Measurements from ENCODE around the gene GPD2. TPM values are rescaled to one million over a fixed set of nuclear protein-coding genes. Genes with fewer than 3 reads are reported as not detected.

GPD2 gene
- total and polyA plus RNA-seq, 10 of the 15 experiments (the other 5 are each of a cell fraction or from before 2014, with no cell fraction given) = 10.0 to 73.5 (median 43.4) TPM

GRCh38 chr2:156430980-156431358 lies 5.2 kb upstream of the GPD2 start:
- CTCF ChIA-PET = interaction anchor here (0.6 to 4.0 kb wide), 7 partner anchors 11 to 158 kb away, joined by 3 to 25 read pairs (median 6); no protein-coding TSS in a partner anchor
- TF ChIP-seq CHD1 (IDR thresholded peaks at IDR 0.05; ENCODE audit: low read depth, low read length) (no peak), SUPT20H (IDR thresholded peaks at IDR 0.05; ENCODE audit: borderline replicate concordance, control insufficient read depth, low read depth, low read length) (no peak), HDAC2 (IDR thresholded peaks at IDR 0.05) (no peak), ZSCAN29 (IDR thresholded peaks at IDR 0.05) (no peak), MEF2A (IDR thresholded peaks at IDR 0.05; ENCODE audit: insufficient read depth, low read depth, low read length) (0 out of 2 replicates have a peak, but pooled peaks have one; percentile 58), EP300 (IDR thresholded peaks at IDR 0.05; ENCODE audit: borderline replicate concordance in 1 of 2, control insufficient read depth in 1 of 2, low read depth in 2 of 2, low read length in 2 of 2) (peak; percentile 39 to 62; a peak in 2 of 4 replicates), TCF7 (IDR thresholded peaks at IDR 0.05; ENCODE audit: borderline replicate concordance) (0 out of 2 replicates have a peak, but pooled peaks have one; percentile 20), BACH1 (IDR thresholded peaks at IDR 0.05; ENCODE audit: borderline replicate concordance) (peak; percentile 99), NRF1 (conservative IDR thresholded peaks at IDR 0.05; ENCODE audit: low read depth, low read length) (no peak), MTA3 (IDR thresholded peaks at IDR 0.05; ENCODE audit: borderline replicate concordance, low read length) (0 out of 2 replicates have a peak, but pooled peaks have one; percentile 39), E2F4 (IDR thresholded peaks at IDR 0.05; ENCODE audit: low read depth, low read length) (no peak), SPI1 (IDR thresholded peaks at IDR 0.05; ENCODE audit: borderline replicate concordance, insufficient read depth, low read depth, low read length) (peak; percentile 68; the same call in 1 of the 2 replicates), RAD21 (IDR thresholded peaks at IDR 0.05; ENCODE audit: insufficient read depth, low read depth, low read length) (peak; percentile 22; the same call in 1 of the 2 replicates), RB1 (IDR thresholded peaks at IDR 0.05; ENCODE audit: borderline replicate concordance) (no peak)
- TF ChIP-seq, protein P1, sequence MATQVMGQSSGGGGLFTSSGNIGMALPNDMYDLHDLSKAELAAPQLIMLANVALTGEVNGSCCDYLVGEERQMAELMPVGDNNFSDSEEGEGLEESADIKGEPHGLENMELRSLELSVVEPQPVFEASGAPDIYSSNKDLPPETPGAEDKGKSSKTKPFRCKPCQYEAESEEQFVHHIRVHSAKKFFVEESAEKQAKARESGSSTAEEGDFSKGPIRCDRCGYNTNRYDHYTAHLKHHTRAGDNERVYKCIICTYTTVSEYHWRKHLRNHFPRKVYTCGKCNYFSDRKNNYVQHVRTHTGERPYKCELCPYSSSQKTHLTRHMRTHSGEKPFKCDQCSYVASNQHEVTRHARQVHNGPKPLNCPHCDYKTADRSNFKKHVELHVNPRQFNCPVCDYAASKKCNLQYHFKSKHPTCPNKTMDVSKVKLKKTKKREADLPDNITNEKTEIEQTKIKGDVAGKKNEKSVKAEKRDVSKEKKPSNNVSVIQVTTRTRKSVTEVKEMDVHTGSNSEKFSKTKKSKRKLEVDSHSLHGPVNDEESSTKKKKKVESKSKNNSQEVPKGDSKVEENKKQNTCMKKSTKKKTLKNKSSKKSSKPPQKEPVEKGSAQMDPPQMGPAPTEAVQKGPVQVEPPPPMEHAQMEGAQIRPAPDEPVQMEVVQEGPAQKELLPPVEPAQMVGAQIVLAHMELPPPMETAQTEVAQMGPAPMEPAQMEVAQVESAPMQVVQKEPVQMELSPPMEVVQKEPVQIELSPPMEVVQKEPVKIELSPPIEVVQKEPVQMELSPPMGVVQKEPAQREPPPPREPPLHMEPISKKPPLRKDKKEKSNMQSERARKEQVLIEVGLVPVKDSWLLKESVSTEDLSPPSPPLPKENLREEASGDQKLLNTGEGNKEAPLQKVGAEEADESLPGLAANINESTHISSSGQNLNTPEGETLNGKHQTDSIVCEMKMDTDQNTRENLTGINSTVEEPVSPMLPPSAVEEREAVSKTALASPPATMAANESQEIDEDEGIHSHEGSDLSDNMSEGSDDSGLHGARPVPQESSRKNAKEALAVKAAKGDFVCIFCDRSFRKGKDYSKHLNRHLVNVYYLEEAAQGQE (IDR thresholded peaks at IDR 0.05; ENCODE audit: low read depth, low read length) = no peak
- TF ChIP-seq, protein P2, sequence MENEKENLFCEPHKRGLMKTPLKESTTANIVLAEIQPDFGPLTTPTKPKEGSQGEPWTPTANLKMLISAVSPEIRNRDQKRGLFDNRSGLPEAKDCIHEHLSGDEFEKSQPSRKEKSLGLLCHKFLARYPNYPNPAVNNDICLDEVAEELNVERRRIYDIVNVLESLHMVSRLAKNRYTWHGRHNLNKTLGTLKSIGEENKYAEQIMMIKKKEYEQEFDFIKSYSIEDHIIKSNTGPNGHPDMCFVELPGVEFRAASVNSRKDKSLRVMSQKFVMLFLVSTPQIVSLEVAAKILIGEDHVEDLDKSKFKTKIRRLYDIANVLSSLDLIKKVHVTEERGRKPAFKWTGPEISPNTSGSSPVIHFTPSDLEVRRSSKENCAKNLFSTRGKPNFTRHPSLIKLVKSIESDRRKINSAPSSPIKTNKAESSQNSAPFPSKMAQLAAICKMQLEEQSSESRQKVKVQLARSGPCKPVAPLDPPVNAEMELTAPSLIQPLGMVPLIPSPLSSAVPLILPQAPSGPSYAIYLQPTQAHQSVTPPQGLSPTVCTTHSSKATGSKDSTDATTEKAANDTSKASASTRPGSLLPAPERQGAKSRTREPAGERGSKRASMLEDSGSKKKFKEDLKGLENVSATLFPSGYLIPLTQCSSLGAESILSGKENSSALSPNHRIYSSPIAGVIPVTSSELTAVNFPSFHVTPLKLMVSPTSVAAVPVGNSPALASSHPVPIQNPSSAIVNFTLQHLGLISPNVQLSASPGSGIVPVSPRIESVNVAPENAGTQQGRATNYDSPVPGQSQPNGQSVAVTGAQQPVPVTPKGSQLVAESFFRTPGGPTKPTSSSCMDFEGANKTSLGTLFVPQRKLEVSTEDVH (IDR thresholded peaks at IDR 0.05; ENCODE audit: low read depth, partially characterized antibody) = no peak

More at GRCh38 chr2:156430980-156431358, 5.2 kb upstream of the GPD2 start:
- peak overlapping the region; percentile 64 for H3K4me2 ChIP-seq (ENCODE audit: control insufficient read depth, insufficient read depth)
- peak overlapping the region; percentile 52 for H2AFZ ChIP-seq (ENCODE audit: control insufficient read depth, low read depth, low read length)
- in situ Hi-C loops (cut with MboI) = no loop called here
- ATAC-seq = peak; percentile 68
- WGBS (ENCODE audit: insufficient coverage, insufficient replicate concordance, low lambda C conversion rate, missing lambda C conversion rate) = 0% methylated on average over 1 of the region's 1 CpG
- no peaks in the 10 kb centered on the region for H3K27me3 ChIP-seq (replicated peaks in 1 of 2; ENCODE audit: control insufficient read depth in 2 of 2, insufficient read depth in 2 of 2, low read length in 1 of 2)
- DNase-seq (ENCODE audit: low read depth, low spot score) = peak; percentile 75
- POLR2A ChIA-PET = interaction anchor here (0.7 to 2.9 kb wide), 10 partner anchors 8 to 133 kb away, joined by 3 to 12 read pairs (median 3); no protein-coding TSS in a partner anchor
- H3K36me3 ChIP-seq (ENCODE audit: control insufficient read depth in 2 of 2, insufficient read depth in 2 of 2, low read length in 1 of 2) = no peaks in the 10 kb centered on the region
- H4K20me1 ChIP-seq (ENCODE audit: control insufficient read depth, insufficient read depth) = no peaks in the 10 kb centered on the region
- SMC1A ChIA-PET (ENCODE audit: uncharacterized antibody, unreplicated experiment) = interaction anchor here (0.7 to 7.7 kb wide), 32 partner anchors 7 to 763 kb away, joined by 3 to 58 read pairs (median 5); no protein-coding TSS in a partner anchor
- H3K4me1 ChIP-seq (ENCODE audit: control insufficient read depth, insufficient read depth, low read length) = peaks cover 31% of the 10 kb centered on the region
- no peaks in the 10 kb centered on the region for H3K9me3 ChIP-seq (replicated peaks; ENCODE audit: control insufficient read depth, insufficient read depth, low read length)
- RAD21 ChIA-PET (ENCODE audit: unreplicated experiment) = interaction anchor here (0.8 to 2.8 kb wide), 10 partner anchors 10 to 158 kb away, joined by 3 to 13 read pairs (median 8); no protein-coding TSS in a partner anchor
- FAIRE-seq = peak; percentile 93
- no TSS peak for BruUV-seq (replicated peaks)
- H3K79me2 ChIP-seq (ENCODE audit: control insufficient read depth, insufficient read depth, low read length) = no peaks in the 10 kb centered on the region; the same call in 1 of the 2 replicates
- intact Hi-C loops (cut with micrococcal nuclease; ENCODE audit: unreplicated experiment) = loop anchor here (1.0 kb wide), 2 partner anchors 30 to 98 kb away; no protein-coding TSS in a partner anchor
- H3K4me3 ChIP-seq = peak overlapping the region; percentile 29; the same call in 1 of the 2 replicates
- peak overlapping the region; percentile 83 for H3K27ac ChIP-seq (ENCODE audit: control insufficient read depth, insufficient read depth)
- no peak overlapping the region for H3K9ac ChIP-seq (ENCODE audit: control insufficient read depth, insufficient read depth, low read length)

All from GM12878 (cell line).